NCI-H2196 (cell line): ENCODE measurements around the gene ARPC5L.
"Not testable (repeated sequence)": the region's sequence is repeated elsewhere in the genome, so short reads cannot be mapped to it uniquely, and the experiment has no call there.

Experiments
- DNase-seq: peaks from one replicate; lab custom pipeline; 2025; ENCODE audit not compliant: unreplicated experiment; lab: John Stamatoyannopoulos, UW

ARPC5L gene

GRCh38 chr9:124840300-124840833, 21.6 kb upstream of the ARPC5L start:
- DNase-seq, result no peak

GRCh38 chr9:124841075-124841821, 20.7 kb upstream of the ARPC5L start:
- DNase-seq, result no peak

DNA sequence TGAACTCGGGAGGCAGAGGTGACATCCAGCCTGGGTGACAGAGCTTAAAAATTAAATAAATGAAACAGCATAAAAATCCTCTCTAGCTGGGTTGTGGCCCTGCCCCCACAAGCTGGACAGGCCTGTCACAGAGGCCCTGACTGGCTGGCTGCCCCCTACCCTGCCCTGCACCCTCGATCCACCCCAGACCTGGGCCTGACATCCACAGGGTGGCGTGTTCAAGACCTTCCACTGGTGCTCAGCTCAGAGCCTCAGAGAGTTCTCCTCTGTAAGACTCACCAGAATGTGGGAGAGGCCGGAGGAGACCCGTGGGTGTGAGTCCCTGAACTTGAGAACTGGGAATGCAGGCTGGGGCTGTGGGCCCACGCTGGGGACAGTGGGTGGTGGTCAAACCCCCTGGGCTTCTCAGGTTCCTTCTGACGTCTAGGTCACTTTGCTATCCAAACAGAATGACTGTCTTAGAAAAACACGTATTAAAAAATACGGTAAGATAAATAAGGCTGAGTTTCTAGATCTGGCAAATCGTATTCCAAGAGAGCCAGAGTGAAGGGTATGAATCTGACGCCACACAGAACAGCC, 18.4 kb upstream of the ARPC5L start:
- no peak for DNase-seq

DNA sequence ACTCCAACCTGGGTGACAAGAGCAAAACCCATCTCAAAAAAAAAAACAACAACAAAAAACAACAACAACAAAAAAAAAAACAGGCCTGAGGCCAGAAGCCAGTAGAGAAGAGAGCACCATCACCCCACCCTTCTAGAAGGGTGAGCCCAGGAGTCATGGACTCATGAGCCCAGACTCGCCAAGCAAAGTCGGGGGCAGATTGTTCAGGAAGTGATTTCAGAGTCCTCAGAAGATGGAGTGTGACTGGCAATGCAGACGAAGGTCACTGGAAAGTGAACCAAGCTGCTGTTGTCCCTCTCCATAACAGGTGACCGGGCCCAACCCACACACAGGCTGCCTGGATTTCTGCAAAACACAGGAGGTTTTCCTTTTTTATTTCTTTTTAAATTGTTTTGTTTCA, 17.6 kb upstream of the ARPC5L start:
- no peak for DNase-seq

- DNase-seq, result not testable (repeated sequence)
Observed at GRCh38 chr9:124846467-124846866, 15.5 kb upstream of the ARPC5L start.

DNA sequence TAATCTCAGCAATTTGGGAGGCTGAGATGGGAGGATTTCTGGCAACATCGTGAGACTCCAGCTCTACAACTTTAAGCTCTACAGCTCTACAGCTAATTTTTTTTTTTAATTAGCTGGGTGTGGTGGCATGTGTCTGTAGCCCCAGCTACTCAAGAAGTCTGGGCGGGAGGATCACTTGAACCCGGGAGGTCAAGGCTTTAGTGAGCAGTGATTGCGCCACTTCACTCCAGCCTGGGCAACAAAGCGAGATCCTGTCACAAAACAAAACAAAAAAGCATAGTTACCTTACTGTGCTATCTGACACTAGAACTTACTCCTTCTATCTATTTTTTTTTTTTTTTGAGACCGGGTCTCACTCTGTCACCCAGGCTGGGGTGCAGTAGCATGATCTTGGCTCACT, 15.0 kb upstream of the ARPC5L start:
- DNase-seq, result no peak

DNA sequence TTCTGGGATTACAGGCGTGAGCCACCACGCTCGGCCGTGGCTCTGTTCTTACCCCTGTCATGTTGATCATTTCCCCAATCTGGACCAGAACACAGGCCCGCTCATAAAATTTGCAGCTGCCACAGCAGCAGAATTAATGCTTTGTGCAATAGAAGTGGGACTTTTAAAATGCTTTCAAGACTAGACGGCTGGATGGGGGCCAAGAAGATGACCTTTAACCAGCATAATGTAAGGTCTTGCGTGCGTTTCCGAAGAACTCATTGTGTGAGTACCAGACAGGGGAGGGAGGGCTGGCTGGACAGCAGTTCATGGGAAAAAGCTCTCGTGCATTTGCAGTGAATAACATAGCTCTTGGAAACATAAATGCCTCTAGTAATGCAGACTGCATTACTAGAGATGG, 12.1 kb upstream of the ARPC5L start:
- DNase-seq, result no peak

GRCh38 chr9:124852121-124852828, 9.7 kb upstream of the ARPC5L start:
- no peak for DNase-seq

GRCh38 chr9:124852829-124853531, 8.9 kb upstream of the ARPC5L start, which contains the start of gene WDR38:
WDR38 (plus strand) TSS chr9:124853460; CDS start chr9:124853532, 72 bp downstream.
- DNase-seq, result peak; percentile 79

DNA sequence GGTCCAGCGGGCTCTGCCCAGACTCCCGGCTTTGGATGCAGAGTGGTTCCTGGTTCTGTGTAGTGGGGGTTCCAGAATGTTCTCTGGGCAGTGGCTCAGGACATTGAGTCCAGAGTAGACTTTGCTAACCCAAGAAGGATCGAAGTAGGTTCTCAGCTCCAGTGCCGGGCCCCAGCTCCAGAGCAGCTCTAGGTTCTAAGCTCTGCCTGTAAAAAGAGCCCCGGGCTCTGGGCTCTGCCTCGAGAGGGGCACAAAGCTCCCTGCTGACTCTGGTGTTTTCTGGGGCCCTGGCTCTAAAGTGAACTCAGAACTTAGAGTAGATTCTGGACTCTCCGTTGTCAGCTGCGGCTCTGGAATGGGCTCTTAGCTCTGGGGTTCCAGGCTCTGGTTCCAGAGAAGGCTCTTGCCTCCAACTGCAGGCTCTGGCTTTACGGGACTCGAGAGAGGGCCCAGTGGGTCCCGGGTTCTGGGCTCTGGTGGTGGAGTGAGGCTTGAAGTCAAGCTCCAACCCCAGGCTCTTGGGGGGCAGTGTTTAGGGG, 8.3 kb upstream of the ARPC5L start:
- DNase-seq, result no peak

DNA sequence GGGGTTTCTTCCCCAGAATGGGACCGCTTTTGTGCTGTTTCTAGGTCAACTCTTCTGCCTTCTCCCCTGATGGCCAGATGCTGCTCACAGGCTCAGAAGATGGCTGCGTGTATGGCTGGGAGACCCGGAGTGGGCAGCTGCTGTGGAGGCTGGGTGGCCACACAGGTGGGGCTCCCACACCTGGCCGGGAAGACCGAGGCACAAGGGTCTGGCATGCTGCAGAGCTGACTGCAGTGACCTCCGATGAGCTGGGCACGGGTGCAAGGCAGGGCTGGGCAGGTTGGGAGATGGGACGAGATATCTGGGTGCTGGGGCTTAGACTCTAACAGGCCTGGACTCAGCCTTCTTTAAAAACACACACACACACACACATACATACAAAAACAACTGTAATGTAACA, 7.8 kb upstream of the ARPC5L start:
- no peak for DNase-seq

DNA sequence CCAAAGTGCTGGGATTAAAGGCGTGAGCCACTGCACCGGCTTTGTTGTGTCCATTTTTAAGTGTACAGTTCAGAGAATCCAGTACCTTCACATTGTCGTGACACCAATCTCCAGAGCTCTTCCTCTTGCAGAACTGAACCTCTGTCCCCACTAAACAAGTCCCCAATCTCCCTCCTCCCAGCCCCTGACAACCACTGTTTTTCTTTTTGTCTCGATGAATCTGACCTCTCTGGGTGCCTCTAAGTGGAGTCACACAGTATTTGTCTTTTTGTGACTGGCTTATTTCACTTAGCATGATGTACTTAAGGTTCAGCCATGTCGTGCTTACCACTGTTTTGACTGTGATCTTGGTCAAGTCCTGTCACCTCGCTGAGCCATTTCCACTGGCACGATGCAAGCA, 7.1 kb upstream of the ARPC5L start:
- DNase-seq, result no peak

- no peak for DNase-seq
Observed at GRCh38 chr9:124855566-124855943, 6.4 kb upstream of the ARPC5L start.

- no peak for DNase-seq
Observed at GRCh38 chr9:124855944-124856765, 5.8 kb upstream of the ARPC5L start.

GRCh38 chr9:124857533-124858162, 4.3 kb upstream of the ARPC5L start:
- DNase-seq, result no peak

GRCh38 chr9:124858330-124859046, 3.4 kb upstream of the ARPC5L start:
- no peak for DNase-seq

DNA sequence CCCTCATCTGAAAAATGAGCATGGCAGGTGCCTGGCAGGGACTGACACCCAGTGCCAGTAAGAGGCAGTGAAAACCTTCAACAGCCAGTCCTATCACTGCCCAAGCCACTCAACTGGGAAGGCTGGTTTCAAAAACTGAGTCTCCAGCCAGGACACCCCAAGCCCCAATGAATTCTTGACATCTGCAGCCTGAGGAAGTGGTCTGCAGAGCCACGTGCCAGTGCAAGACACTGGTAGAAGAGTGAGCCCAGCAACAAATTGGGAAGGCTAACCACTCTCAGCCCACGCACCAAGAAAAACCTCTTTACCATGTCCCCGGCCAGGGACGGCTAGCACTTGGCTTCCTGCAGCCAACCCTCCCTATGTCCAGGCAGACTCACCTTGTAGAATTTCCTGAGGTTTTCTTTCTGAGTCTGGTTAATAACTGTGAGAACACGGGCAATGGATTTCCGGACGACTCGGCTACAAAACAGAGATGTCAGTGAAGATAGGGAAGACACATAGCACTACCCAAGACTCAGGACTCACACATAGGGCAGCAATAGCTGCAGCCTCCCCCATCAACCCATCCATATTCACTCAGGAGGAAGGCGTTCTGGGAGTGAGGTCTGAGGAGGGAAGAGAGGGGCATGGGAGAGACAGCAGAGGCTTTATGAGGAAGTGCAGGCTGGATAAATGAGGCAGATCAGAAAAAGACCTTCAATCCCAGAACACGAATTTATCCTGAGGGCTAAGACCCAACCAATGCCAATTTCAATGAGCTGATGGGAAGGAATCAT, 1.9 kb upstream of the ARPC5L start:
- no peak for DNase-seq

- DNase-seq, result no peak
Observed at GRCh38 chr9:124860582-124861341, 1.2 kb upstream of the ARPC5L start.
